GM12878 (cell line): ENCODE measurements around the gene FAM200A.

Experiments used
- EGR1 ChIP-seq, 2 experiments: IDR thresholded peaks; 1 replicate in 1 of 2; 2 replicates in 1 of 2; pipeline ENCODE4 v1.6.1; 2011 to 2012; ENCODE audit warnings: low read depth in 2 of 2, low read length in 2 of 2, borderline replicate concordance in 1 of 2, mild to moderate bottlenecking in 1 of 2, moderate library complexity in 1 of 2
- RUNX3 ChIP-seq: IDR thresholded peaks from 2 replicates; pipeline ENCODE4 v1.6.1; 2012; ENCODE audit warnings: low read length, inconsistent platforms
- TCF12 ChIP-seq: IDR thresholded peaks from 2 replicates; pipeline ENCODE4 v1.6.1; 2011; ENCODE audit warnings: low read depth, mild to moderate bottlenecking, low read length

- TF ChIP-seq RUNX3 = no peak
- no peak for TF ChIP-seq EGR1 (IDR thresholded peaks at IDR 0.05; ENCODE audit: borderline replicate concordance in 1 of 2, low read depth in 2 of 2, low read length in 2 of 2)
- TF ChIP-seq TCF12 = no peak
These were observed 19.9 kb upstream of the FAM200A start for GRCh38 chr7:99571768-99572167.
